ENCODE measurements around the gene APCDD1L. TPM values are rescaled to one million over a fixed set of nuclear protein-coding genes. Genes with fewer than 3 reads are reported as not detected.

Gene APCDD1L
- total RNA-seq, 1 experiment from 2014 or later, result not detected

- Histone ChIP-seq H3K4me3 (ENCODE audit: low read depth, low read length) (no peak overlapping the region), H3K9me3 (peaks cover 5% of the 10 kb centered on the region; the same call in 1 of the 2 replicates), H3K27me3 (replicated peaks; ENCODE audit: control insufficient read depth, insufficient read depth, low read length) (no peaks in the 10 kb centered on the region; the same call in 1 of the 2 replicates), H3K4me1 (no peaks in the 10 kb centered on the region), H3K36me3 (ENCODE audit: control insufficient read depth, insufficient read depth, low read length) (no peaks in the 10 kb centered on the region)
- no TSS peak for BruUV-seq (replicated peaks)
- H3K27ac Mint-ChIP-seq (ENCODE audit: unreplicated experiment), result no peak overlapping the region
- no peaks in the 10 kb centered on the region for H3K36me3 Mint-ChIP-seq (ENCODE audit: insufficient read depth, unreplicated experiment)
- no peak for TF ChIP-seq CTCF (IDR thresholded peaks at IDR 0.05; ENCODE audit: insufficient read depth in 1 of 2, low read depth in 1 of 2, low read length in 1 of 2, severe bottlenecking in 1 of 2, unreplicated experiment in 1 of 2)
- POLR2A ChIA-PET, result no interaction called here
- CTCF ChIA-PET, result interaction anchor here (0.6 kb wide), 1 partner anchor 78 kb away, joined by 3 read pairs; no protein-coding TSS in a partner anchor
- H3K27me3 Mint-ChIP-seq (ENCODE audit: insufficient read depth, unreplicated experiment), result peaks cover 20% of the 10 kb centered on the region
- no peaks in the 10 kb centered on the region for H3K9me3 Mint-ChIP-seq (ENCODE audit: unreplicated experiment)
- peak in 1 of 2 experiments; percentile 24 for DNase-seq
- H3K4me1 Mint-ChIP-seq (ENCODE audit: low read depth, unreplicated experiment), result peaks cover 5% of the 10 kb centered on the region
- intact Hi-C loops (cut with micrococcal nuclease; ENCODE audit: unreplicated experiment), result no loop called here
- H3K4me3 Mint-ChIP-seq (ENCODE audit: unreplicated experiment), result no peak overlapping the region
Measured at GRCh38 chr20:58555078-58555765, 40.0 kb upstream of the APCDD1L start.

- BruUV-seq (replicated peaks), result no TSS peak
- peak in 1 of 2 experiments; percentile 31 for DNase-seq
- Mint-ChIP-seq H3K27me3 (ENCODE audit: insufficient read depth, unreplicated experiment) (peaks cover 20% of the 10 kb centered on the region), H3K27ac (ENCODE audit: unreplicated experiment) (no peak overlapping the region), H3K36me3 (ENCODE audit: insufficient read depth, unreplicated experiment) (no peaks in the 10 kb centered on the region), H3K4me3 (ENCODE audit: unreplicated experiment) (no peak overlapping the region), H3K4me1 (ENCODE audit: low read depth, unreplicated experiment) (peaks cover 5% of the 10 kb centered on the region), H3K9me3 (ENCODE audit: unreplicated experiment) (no peaks in the 10 kb centered on the region)
- CTCF ChIA-PET, result interaction anchor here (0.6 kb wide), 1 partner anchor 79 kb away, joined by 3 read pairs; no protein-coding TSS in a partner anchor
- Histone ChIP-seq H3K27me3 (replicated peaks; ENCODE audit: control insufficient read depth, insufficient read depth, low read length) (no peaks in the 10 kb centered on the region; the same call in 1 of the 2 replicates), H3K9me3 (peaks cover 5% of the 10 kb centered on the region; the same call in 1 of the 2 replicates), H3K4me1 (no peaks in the 10 kb centered on the region), H3K36me3 (ENCODE audit: control insufficient read depth, insufficient read depth, low read length) (no peaks in the 10 kb centered on the region), H3K4me3 (ENCODE audit: low read depth, low read length) (no peak overlapping the region)
- no peak for TF ChIP-seq CTCF (IDR thresholded peaks at IDR 0.05; ENCODE audit: insufficient read depth in 1 of 2, low read depth in 1 of 2, low read length in 1 of 2, severe bottlenecking in 1 of 2, unreplicated experiment in 1 of 2)
- POLR2A ChIA-PET, result no interaction called here
- intact Hi-C loops (cut with micrococcal nuclease; ENCODE audit: unreplicated experiment), result no loop called here
Measured at GRCh38 chr20:58554541-58554940, 39.3 kb upstream of the APCDD1L start.

GRCh38 chr20:58553841-58554240 is 38.6 kb upstream of the APCDD1L start:
- BruUV-seq (replicated peaks), result no TSS peak
- TF ChIP-seq CTCF (IDR thresholded peaks at IDR 0.05; ENCODE audit: insufficient read depth in 1 of 2, low read depth in 1 of 2, low read length in 1 of 2, severe bottlenecking in 1 of 2, unreplicated experiment in 1 of 2), result no peak
- CTCF ChIA-PET, result interaction anchor here (0.6 kb wide), 1 partner anchor 324 kb away, joined by 3 read pairs; no protein-coding TSS in a partner anchor

More at GRCh38 chr20:58553841-58554240, 38.6 kb upstream of the APCDD1L start:
- peaks cover 5% of the 10 kb centered on the region for H3K4me1 Mint-ChIP-seq (ENCODE audit: low read depth, unreplicated experiment)
- Histone ChIP-seq H3K36me3 (ENCODE audit: control insufficient read depth, insufficient read depth, low read length) (no peaks in the 10 kb centered on the region), H3K27me3 (replicated peaks; ENCODE audit: control insufficient read depth, insufficient read depth, low read length) (no peaks in the 10 kb centered on the region; the same call in 1 of the 2 replicates), H3K4me1 (no peaks in the 10 kb centered on the region), H3K9me3 (peaks cover 5% of the 10 kb centered on the region; the same call in 1 of the 2 replicates), H3K4me3 (ENCODE audit: low read depth, low read length) (no peak overlapping the region)
- POLR2A ChIA-PET, result no interaction called here
- H3K36me3 Mint-ChIP-seq (ENCODE audit: insufficient read depth, unreplicated experiment), result no peaks in the 10 kb centered on the region
- no peak overlapping the region for H3K27ac Mint-ChIP-seq (ENCODE audit: unreplicated experiment)
- no peak overlapping the region for H3K4me3 Mint-ChIP-seq (ENCODE audit: unreplicated experiment)
- DNase-seq, result peak in 1 of 2 experiments; percentile 35
- H3K27me3 Mint-ChIP-seq (ENCODE audit: insufficient read depth, unreplicated experiment), result peaks cover 25% of the 10 kb centered on the region
- intact Hi-C loops (cut with micrococcal nuclease; ENCODE audit: unreplicated experiment), result no loop called here
- no peaks in the 10 kb centered on the region for H3K9me3 Mint-ChIP-seq (ENCODE audit: unreplicated experiment)
